ENCODE results near the gene TSLP.

GRCh38 chr5:111099058-111099778 is 27.7 kb downstream of the TSLP start:
- TF ChIP-seq POLR2A (IDR thresholded peaks at IDR 0.05) (no peak), CTCF (IDR thresholded peaks at IDR 0.05) (no peak)
